ENCODE results near the gene ZBTB7C. TPM values are rescaled to one million over a fixed set of nuclear protein-coding genes. Genes with fewer than 3 reads are reported as not detected.

ZBTB7C gene
- total RNA-seq, 1 experiment from 2014 or later, result not detected

DNA sequence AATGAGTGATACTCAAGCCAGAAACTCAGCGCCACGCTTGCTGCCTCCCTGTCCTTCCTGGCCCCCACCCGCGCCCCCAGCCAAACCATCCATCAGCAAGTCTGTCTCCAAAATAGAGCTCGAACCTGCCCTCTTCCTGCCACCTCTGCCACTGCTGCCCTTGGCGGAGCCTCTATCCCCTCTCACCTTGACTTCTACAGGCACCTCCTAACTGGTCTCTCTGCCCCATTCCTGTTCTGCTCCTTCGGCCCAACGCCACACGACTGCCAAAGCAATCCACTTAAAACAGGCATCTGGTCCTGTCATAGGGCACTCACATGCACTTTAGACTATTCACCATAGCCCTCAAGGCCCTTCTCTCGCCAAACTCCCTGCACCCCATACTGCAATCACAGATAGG is 268.5 kb downstream of the ZBTB7C start:
- Mint-ChIP-seq H3K9me3 (ENCODE audit: low read depth, unreplicated experiment) (no peaks in the 10 kb centered on the region), H3K36me3 (ENCODE audit: insufficient read depth, unreplicated experiment) (no peaks in the 10 kb centered on the region), H3K4me1 (ENCODE audit: low read depth, unreplicated experiment) (no peaks in the 10 kb centered on the region), H3K27me3 (ENCODE audit: unreplicated experiment) (peaks cover 98% of the 10 kb centered on the region), H3K27ac (ENCODE audit: unreplicated experiment) (no peak overlapping the region), H3K4me3 (ENCODE audit: low read depth, unreplicated experiment) (no peak overlapping the region)
- BruUV-seq (replicated peaks), result no TSS peak
- CTCF ChIA-PET, result interaction anchor here (0.7 to 1.8 kb wide), 2 partner anchors 19 to 25 kb away, joined by 4 read pairs; no protein-coding TSS in a partner anchor
- TF ChIP-seq, protein P1, sequence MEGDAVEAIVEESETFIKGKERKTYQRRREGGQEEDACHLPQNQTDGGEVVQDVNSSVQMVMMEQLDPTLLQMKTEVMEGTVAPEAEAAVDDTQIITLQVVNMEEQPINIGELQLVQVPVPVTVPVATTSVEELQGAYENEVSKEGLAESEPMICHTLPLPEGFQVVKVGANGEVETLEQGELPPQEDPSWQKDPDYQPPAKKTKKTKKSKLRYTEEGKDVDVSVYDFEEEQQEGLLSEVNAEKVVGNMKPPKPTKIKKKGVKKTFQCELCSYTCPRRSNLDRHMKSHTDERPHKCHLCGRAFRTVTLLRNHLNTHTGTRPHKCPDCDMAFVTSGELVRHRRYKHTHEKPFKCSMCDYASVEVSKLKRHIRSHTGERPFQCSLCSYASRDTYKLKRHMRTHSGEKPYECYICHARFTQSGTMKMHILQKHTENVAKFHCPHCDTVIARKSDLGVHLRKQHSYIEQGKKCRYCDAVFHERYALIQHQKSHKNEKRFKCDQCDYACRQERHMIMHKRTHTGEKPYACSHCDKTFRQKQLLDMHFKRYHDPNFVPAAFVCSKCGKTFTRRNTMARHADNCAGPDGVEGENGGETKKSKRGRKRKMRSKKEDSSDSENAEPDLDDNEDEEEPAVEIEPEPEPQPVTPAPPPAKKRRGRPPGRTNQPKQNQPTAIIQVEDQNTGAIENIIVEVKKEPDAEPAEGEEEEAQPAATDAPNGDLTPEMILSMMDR (IDR thresholded peaks at IDR 0.05; ENCODE audit: unreplicated experiment), result no peak
- no peak for DNase-seq
- intact Hi-C loops (cut with micrococcal nuclease; ENCODE audit: unreplicated experiment), result no loop called here

- Mint-ChIP-seq H3K9me3 (ENCODE audit: low read depth, unreplicated experiment) (no peaks in the 10 kb centered on the region), H3K4me3 (ENCODE audit: low read depth, unreplicated experiment) (no peak overlapping the region), H3K4me1 (ENCODE audit: low read depth, unreplicated experiment) (no peaks in the 10 kb centered on the region), H3K27me3 (ENCODE audit: unreplicated experiment) (peaks cover 98% of the 10 kb centered on the region), H3K27ac (ENCODE audit: unreplicated experiment) (no peak overlapping the region), H3K36me3 (ENCODE audit: insufficient read depth, unreplicated experiment) (no peaks in the 10 kb centered on the region)
- CTCF ChIA-PET, result interaction anchor here (1.1 to 1.8 kb wide), 2 partner anchors 11 to 20 kb away, joined by 4 read pairs; no protein-coding TSS in a partner anchor
- BruUV-seq (replicated peaks), result no TSS peak
- peak; percentile 41 for DNase-seq
- intact Hi-C loops (cut with micrococcal nuclease; ENCODE audit: unreplicated experiment), result no loop called here
- TF ChIP-seq, protein P1 (IDR thresholded peaks at IDR 0.05; ENCODE audit: unreplicated experiment), result no peak
These were observed 269.5 kb downstream of the ZBTB7C start for GRCh38 chr18:48139431-48140347.

DNA sequence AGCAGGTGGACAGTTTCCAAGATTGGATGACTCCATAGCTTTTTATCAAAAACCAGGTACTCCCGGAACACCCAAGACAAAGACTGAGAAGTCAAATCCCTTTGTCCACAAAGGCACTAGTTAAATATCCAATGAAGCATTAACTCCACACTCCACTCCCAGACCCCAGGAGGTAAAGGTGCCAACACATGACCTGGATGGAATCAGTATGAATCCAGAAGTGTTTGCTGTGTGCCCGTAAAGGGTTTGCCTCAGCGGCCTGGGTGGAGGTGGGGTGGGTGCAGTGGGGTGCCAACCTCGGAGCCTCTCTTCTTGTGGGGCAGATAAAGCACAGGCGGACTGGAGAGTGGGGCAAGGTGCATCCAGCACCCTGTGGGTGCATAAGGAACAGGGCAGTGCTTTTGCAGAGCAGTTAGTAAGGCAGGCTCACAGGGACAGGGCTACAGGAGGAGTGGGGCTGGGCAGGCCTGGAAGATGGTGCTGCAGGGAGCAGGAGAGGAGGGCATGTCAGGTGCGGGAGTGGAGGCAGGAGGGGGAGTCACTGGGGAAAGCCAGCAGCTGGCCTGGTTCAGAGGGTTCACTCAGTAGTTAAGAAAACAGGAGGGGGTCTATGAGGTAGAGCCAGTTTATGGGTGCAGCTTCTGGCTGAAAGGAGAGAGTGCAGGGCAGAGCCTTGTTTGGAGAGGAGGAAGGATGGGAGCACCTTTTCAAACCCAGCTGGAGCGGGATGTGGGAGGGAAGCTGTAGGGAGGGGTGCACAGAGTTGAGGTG is 270.3 kb downstream of the ZBTB7C start:
- Mint-ChIP-seq H3K36me3 (ENCODE audit: insufficient read depth, unreplicated experiment) (no peaks in the 10 kb centered on the region), H3K4me1 (ENCODE audit: low read depth, unreplicated experiment) (peaks cover 4% of the 10 kb centered on the region), H3K4me3 (ENCODE audit: low read depth, unreplicated experiment) (no peak overlapping the region), H3K27ac (ENCODE audit: unreplicated experiment) (no peak overlapping the region), H3K9me3 (ENCODE audit: low read depth, unreplicated experiment) (no peaks in the 10 kb centered on the region), H3K27me3 (ENCODE audit: unreplicated experiment) (peaks cover 98% of the 10 kb centered on the region)
- BruUV-seq (replicated peaks), result no TSS peak
- CTCF ChIA-PET, result interaction anchor here (1.1 to 1.8 kb wide), 2 partner anchors 12 to 21 kb away, joined by 4 read pairs; no protein-coding TSS in a partner anchor
- TF ChIP-seq, protein P1 (IDR thresholded peaks at IDR 0.05; ENCODE audit: unreplicated experiment), result no peak
- intact Hi-C loops (cut with micrococcal nuclease; ENCODE audit: unreplicated experiment), result no loop called here
- DNase-seq, result no peak

DNA sequence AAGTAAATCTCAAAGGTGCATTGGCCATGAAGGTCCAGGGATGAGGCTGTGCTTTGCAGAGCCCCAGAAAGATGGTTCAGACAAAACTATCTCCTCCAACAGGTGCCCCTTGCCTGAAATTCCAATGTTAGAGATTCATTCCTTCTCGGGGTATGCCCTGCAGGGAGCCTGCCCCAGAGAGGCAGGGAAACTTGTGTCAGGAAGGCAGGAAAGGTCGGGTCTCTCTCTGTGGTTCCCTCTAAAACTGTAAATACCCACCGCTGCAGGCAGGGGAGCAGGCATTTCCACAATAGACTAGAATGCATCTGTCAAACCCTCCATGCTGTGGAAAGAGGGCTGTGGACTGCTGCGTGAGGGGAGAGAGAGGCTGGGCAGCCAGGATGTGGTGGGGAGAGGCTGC is 271.0 kb downstream of the ZBTB7C start:
- TF ChIP-seq, protein P1 (IDR thresholded peaks at IDR 0.05; ENCODE audit: unreplicated experiment), result no peak
- Mint-ChIP-seq H3K36me3 (ENCODE audit: insufficient read depth, unreplicated experiment) (no peaks in the 10 kb centered on the region), H3K4me1 (ENCODE audit: low read depth, unreplicated experiment) (peaks cover 9% of the 10 kb centered on the region), H3K27ac (ENCODE audit: unreplicated experiment) (no peak overlapping the region), H3K27me3 (ENCODE audit: unreplicated experiment) (peaks cover 98% of the 10 kb centered on the region), H3K9me3 (ENCODE audit: low read depth, unreplicated experiment) (no peaks in the 10 kb centered on the region), H3K4me3 (ENCODE audit: low read depth, unreplicated experiment) (no peak overlapping the region)
- CTCF ChIA-PET, result no interaction called here
- no peak for DNase-seq
- no TSS peak for BruUV-seq (replicated peaks)
- intact Hi-C loops (cut with micrococcal nuclease; ENCODE audit: unreplicated experiment), result no loop called here

Data from Calu3 (cell line).